DOHH2 (cell line): ENCODE measurements around the gene GYS2.
"Not testable (repeated sequence)": the region's sequence is repeated elsewhere in the genome, so short reads cannot be mapped to it uniquely, and the experiment has no call there.

Source experiments
- H3F3A ChIP-seq: fragments of 200-600 bp; sonication (generic), shearing (Covaris generic); 2 replicates; pipeline ENCODE4 v1.6.0; 2016; ENCODE audit warnings: antibody characterized with exemption, mild to moderate bottlenecking; ENCODE audit not compliant: control insufficient read depth, insufficient read depth
- H3K27ac ChIP-seq: fragments of 200-600 bp; sonication (generic); 2 replicates; pipeline ENCODE4 v1.5.1; 2014; ENCODE audit warnings: low read depth, mild to moderate bottlenecking, low read length, moderate library complexity
- H3K27me3 ChIP-seq: fragments of 200-600 bp; sonication (generic); 2 replicates; pipeline ENCODE4 v1.6.1; 2014; ENCODE audit warnings: mild to moderate bottlenecking, low read length, mixed read lengths; ENCODE audit not compliant: control insufficient read depth
- H3K36me3 ChIP-seq: fragments of 200-600 bp; sonication (generic); 2 replicates; pipeline ENCODE4 v1.6.1; 2014; ENCODE audit warnings: mild to moderate bottlenecking, low read length, moderate library complexity, mixed read lengths; ENCODE audit not compliant: control insufficient read depth
- H3K4me1 ChIP-seq: fragments of 200-600 bp; sonication (generic); 2 replicates; pipeline ENCODE4 v1.6.1; 2014; ENCODE audit warnings: mild to moderate bottlenecking, low read length, mixed read lengths; ENCODE audit not compliant: control insufficient read depth
- H3K4me2 ChIP-seq: fragments of 200-600 bp; sonication (generic); 2 replicates; pipeline ENCODE4 v1.6.0; 2014; ENCODE audit warnings: mild to moderate bottlenecking, low read length, moderate library complexity
- H3K4me3 ChIP-seq: fragments of 200-600 bp; sonication (generic); 2 replicates; pipeline ENCODE4 v1.5.1; 2014; ENCODE audit warnings: mild to moderate bottlenecking, low read length, mixed read lengths
- H3K79me2 ChIP-seq: fragments of 200-600 bp; sonication (generic); 2 replicates; pipeline ENCODE4 v1.6.1; 2014; ENCODE audit warnings: mild to moderate bottlenecking, low read length, mixed read lengths; ENCODE audit not compliant: control insufficient read depth
- H3K9me2 ChIP-seq: fragments of 200-600 bp; sonication (generic); replicated peaks from 2 replicates; pipeline ENCODE4 v1.6.1; 2014; ENCODE audit warnings: mild to moderate bottlenecking, low read length, mixed read lengths; ENCODE audit not compliant: control insufficient read depth
- H3K9me3 ChIP-seq: fragments of 200-600 bp; sonication (generic); 2 replicates; pipeline ENCODE4 v1.6.1; 2014; ENCODE audit warnings: antibody characterized with exemption, low read length, mixed read lengths; ENCODE audit not compliant: control insufficient read depth, insufficient read depth
- H4K20me1 ChIP-seq: fragments of 200-600 bp; sonication (generic); 2 replicates; pipeline ENCODE4 v1.6.0; 2014; ENCODE audit warnings: low read depth, mild to moderate bottlenecking, antibody characterized with exemption, low read length, moderate library complexity; ENCODE audit not compliant: control insufficient read depth, insufficient read depth
- CTCF ChIP-seq: fragments of 200-600 bp; sonication (generic); IDR thresholded peaks from one replicate; pipeline ENCODE4 v1.5.1; 2014; ENCODE audit warnings: antibody characterized with exemption, mild to moderate bottlenecking, low read depth, low read length; ENCODE audit not compliant: poor library complexity, severe bottlenecking
- EZH2phosphoT487 ChIP-seq: fragments of 200-600 bp; sonication (generic); IDR thresholded peaks from 2 replicates; pipeline ENCODE4 v1.6.1; 2017; ENCODE audit warnings: borderline replicate concordance, mild to moderate bottlenecking, antibody characterized with exemption, low read length, moderate library complexity, mixed read lengths

The GYS2 gene

GRCh38 chr12:21649034-21649433 lies 44.4 kb upstream of the GYS2 start:
- H3K4me3 ChIP-seq = no peak overlapping the region
- no peaks in the 10 kb centered on the region for H3K9me3 ChIP-seq
- peaks cover 9% of the 10 kb centered on the region for H3K4me1 ChIP-seq
- H3K27ac ChIP-seq = no peak overlapping the region
- H3K27me3 ChIP-seq = no peaks in the 10 kb centered on the region
- no peak for TF ChIP-seq EZH2phosphoT487
- TF ChIP-seq CTCF = no peak
- H3K36me3 ChIP-seq = peaks cover 96% of the 10 kb centered on the region
- peaks cover 21% of the 10 kb centered on the region; the same call in 1 of the 2 replicates for H4K20me1 ChIP-seq
- peaks cover 16% of the 10 kb centered on the region for H3F3A ChIP-seq
- H3K4me2 ChIP-seq = no peak overlapping the region
- H3K79me2 ChIP-seq = peaks cover 75% of the 10 kb centered on the region
- H3K9me2 ChIP-seq = no peaks in the 10 kb centered on the region

GRCh38 chr12:21648378-21648777 lies 43.7 kb upstream of the GYS2 start:
- Histone ChIP-seq H3K4me3 (no peak overlapping the region), H3K9me2 (no peaks in the 10 kb centered on the region), H3K27me3 (no peaks in the 10 kb centered on the region), H4K20me1 (peaks cover 25% of the 10 kb centered on the region; the same call in 1 of the 2 replicates), H3K27ac (no peak overlapping the region), H3F3A (peaks cover 22% of the 10 kb centered on the region), H3K9me3 (no peaks in the 10 kb centered on the region), H3K36me3 (peaks cover 97% of the 10 kb centered on the region), H3K79me2 (peaks cover 75% of the 10 kb centered on the region), H3K4me1 (peaks cover 6% of the 10 kb centered on the region), H3K4me2 (no peak overlapping the region)
- TF ChIP-seq CTCF (no peak), EZH2phosphoT487 (no peak)

- H3F3A ChIP-seq = peaks cover 22% of the 10 kb centered on the region
- H4K20me1 ChIP-seq = peaks cover 25% of the 10 kb centered on the region; the same call in 1 of the 2 replicates
- H3K4me2 ChIP-seq = no peak overlapping the region
- H3K27ac ChIP-seq = no peak overlapping the region
- no peaks in the 10 kb centered on the region for H3K9me3 ChIP-seq
- no peaks in the 10 kb centered on the region for H3K9me2 ChIP-seq
- H3K4me1 ChIP-seq = no peaks in the 10 kb centered on the region; the same call in 1 of the 2 replicates
- no peak for TF ChIP-seq CTCF
- TF ChIP-seq EZH2phosphoT487 = no peak
- H3K36me3 ChIP-seq = peaks cover 97% of the 10 kb centered on the region
- H3K79me2 ChIP-seq = peaks cover 72% of the 10 kb centered on the region
- no peak overlapping the region for H3K4me3 ChIP-seq
- H3K27me3 ChIP-seq = no peaks in the 10 kb centered on the region
These were observed 42.5 kb upstream of the GYS2 start for GRCh38 chr12:21647179-21647578.

GRCh38 chr12:21645041-21645500 lies 40.4 kb upstream of the GYS2 start:
- H3K79me2 ChIP-seq = peaks cover 67% of the 10 kb centered on the region
- not testable (repeated sequence) for H3K9me3 ChIP-seq, H3K4me3 ChIP-seq, H3K9me2 ChIP-seq, H3K27ac ChIP-seq, H3K4me1 ChIP-seq, H3K27me3 ChIP-seq, H3K4me2 ChIP-seq
- peaks cover 24% of the 10 kb centered on the region for H3F3A ChIP-seq
- H4K20me1 ChIP-seq = peaks cover 18% of the 10 kb centered on the region
- peaks cover 95% of the 10 kb centered on the region for H3K36me3 ChIP-seq
